Gastrocnemius medialis (tissue), 4 donors: ENCODE data around the gene DLX3.

Experiments
- POLR2A ChIP-seq, 2 donors: fragments of 450-650 bp; IDR thresholded peaks; one replicate each; pipeline ENCODE4 v1.6.1; 2017; ENCODE audit warnings: antibody characterized with exemption in 2 of 2, mild to moderate bottlenecking in 2 of 2, moderate library complexity in 2 of 2
- TF ChIP-seq, protein P1 (sequence below), 5 experiments: fragments of 450-650 bp in 3 of 5; fragments of 200-600 bp in 2 of 5; sonication (generic) in 2 of 5; IDR thresholded peaks in 4 of 5; conservative IDR thresholded peaks in 1 of 5; 1 replicate in 4 of 5; 2 replicates in 1 of 5; pipeline ENCODE4 v1.5.1; 2016 to 2019; ENCODE audit warnings: antibody characterized with exemption in 5 of 5, mild to moderate bottlenecking in 3 of 5, moderate library complexity in 3 of 5

GRCh38 chr17:49997301-49997650 lies 2.3 kb upstream of the DLX3 start:
- TF ChIP-seq, protein P1, sequence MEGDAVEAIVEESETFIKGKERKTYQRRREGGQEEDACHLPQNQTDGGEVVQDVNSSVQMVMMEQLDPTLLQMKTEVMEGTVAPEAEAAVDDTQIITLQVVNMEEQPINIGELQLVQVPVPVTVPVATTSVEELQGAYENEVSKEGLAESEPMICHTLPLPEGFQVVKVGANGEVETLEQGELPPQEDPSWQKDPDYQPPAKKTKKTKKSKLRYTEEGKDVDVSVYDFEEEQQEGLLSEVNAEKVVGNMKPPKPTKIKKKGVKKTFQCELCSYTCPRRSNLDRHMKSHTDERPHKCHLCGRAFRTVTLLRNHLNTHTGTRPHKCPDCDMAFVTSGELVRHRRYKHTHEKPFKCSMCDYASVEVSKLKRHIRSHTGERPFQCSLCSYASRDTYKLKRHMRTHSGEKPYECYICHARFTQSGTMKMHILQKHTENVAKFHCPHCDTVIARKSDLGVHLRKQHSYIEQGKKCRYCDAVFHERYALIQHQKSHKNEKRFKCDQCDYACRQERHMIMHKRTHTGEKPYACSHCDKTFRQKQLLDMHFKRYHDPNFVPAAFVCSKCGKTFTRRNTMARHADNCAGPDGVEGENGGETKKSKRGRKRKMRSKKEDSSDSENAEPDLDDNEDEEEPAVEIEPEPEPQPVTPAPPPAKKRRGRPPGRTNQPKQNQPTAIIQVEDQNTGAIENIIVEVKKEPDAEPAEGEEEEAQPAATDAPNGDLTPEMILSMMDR (IDR thresholded peaks at IDR 0.05 in 4 of 5, conservative IDR thresholded peaks at IDR 0.05 in 1 of 5): no peak
- no peak for TF ChIP-seq POLR2A (IDR thresholded peaks at IDR 0.05)
